HCT116 (cell line): ENCODE data around the gene BEGAIN. TPM values are rescaled to one million over a fixed set of nuclear protein-coding genes. Genes with fewer than 3 reads are reported as not detected.

Source experiments
- ATAC-seq: fragments of 200-7000 bp; cut with Tn5 transposase; 2 replicates; pipeline ENCODE4 v1.9.1; 2020; ENCODE audit warnings: mild to moderate bottlenecking, moderate library complexity
- BruUV-seq: library from RNA; stranded (reverse); fragments of 400-500 nt; replicated peaks from 2 replicates; lab custom pipeline; 2021; lab: Mats Ljungman, UMichigan
- CTCF ChIA-PET: fragments of 300-600 bp; sonication (Branson Sonifier 250); formaldehyde crosslinking; loops from one replicate; lab custom pipeline; 2021; ENCODE audit warnings: antibody characterized with exemption; lab: Charles Lee
- POLR2A ChIA-PET: fragments of 300-600, 350-600 bp; sonication (Branson Sonifier 250); formaldehyde crosslinking; loops from one replicate; lab custom pipeline; 2021; ENCODE audit warnings: antibody characterized with exemption; lab: Charles Lee
- RAD21 ChIA-PET, 2 experiments: fragments of 300-600 bp; sonication (Branson Sonifier 250); formaldehyde crosslinking; loops; one replicate each; lab custom pipeline; 2023; ENCODE audit warnings: low total read pairs in 2 of 2; ENCODE audit not compliant: uncharacterized antibody in 2 of 2, unreplicated experiment in 2 of 2, low non-redundant PET in 1 of 2; lab: Charles Lee
- DNase-seq: peaks from one replicate; pipeline ENCODE4 v3.0.0-alpha.2; 2010; ENCODE audit warnings: low read depth, low spot score
- H2AFZ ChIP-seq: fragments of 200-600 bp; shearing (Covaris generic), sonication (generic); 2 replicates; pipeline ENCODE4 v1.6.1; 2017; ENCODE audit warnings: low read depth, mixed run types, mixed read lengths, antibody characterized with exemption, low read length; ENCODE audit not compliant: poor library complexity, severe bottlenecking
- H3K27ac ChIP-seq: 2 replicates; pipeline ENCODE4 v1.5.1; 2012; ENCODE audit warnings: low read depth, low read length
- H3K27me3 ChIP-seq: fragments of 200-600 bp; sonication (generic); 2 replicates; pipeline ENCODE4 v1.6.1; 2016; ENCODE audit warnings: mixed run types, low read length, mixed read lengths; ENCODE audit not compliant: insufficient read depth
- H3K36me3 ChIP-seq, 2 experiments: fragments of 200-500 bp in 1 of 2; fragments of 200-600 bp in 1 of 2; sonication (Bioruptor generic) in 1 of 2; sonication (generic) in 1 of 2; 2 replicates each; pipeline versions ENCODE4 v1.5.1 to v1.6.1; 2014 to 2016; ENCODE audit warnings: low read length in 2 of 2, inconsistent platforms in 1 of 2, mixed read lengths in 1 of 2, mixed run types in 1 of 2; ENCODE audit not compliant: insufficient read depth in 2 of 2, control insufficient read depth in 1 of 2
- H3K4me1 ChIP-seq, 2 experiments: fragments of 200-600 bp in 1 of 2; sonication (generic) in 1 of 2; 2 replicates each; pipeline versions ENCODE4 v1.5.1 to v1.6.1; 2012 to 2017; ENCODE audit warnings: low read length in 2 of 2, inconsistent platforms in 1 of 2, mild to moderate bottlenecking in 1 of 2, mixed read lengths in 1 of 2, mixed run types in 1 of 2, moderate library complexity in 1 of 2; ENCODE audit not compliant: insufficient read depth in 2 of 2, control insufficient read depth in 1 of 2
- H3K4me2 ChIP-seq: fragments of 200-600 bp; sonication (generic); 2 replicates; pipeline ENCODE4 v1.6.1; 2017; ENCODE audit warnings: mixed run types, low read length, mixed read lengths
- H3K4me3 ChIP-seq, 2 experiments: fragments of 200-600 bp in 1 of 2; sonication (generic) in 1 of 2; replicated peaks in 1 of 2; 2 replicates each; pipeline ENCODE4 v1.5.1; 2011 to 2016; ENCODE audit warnings: low read length in 2 of 2, control low read depth in 1 of 2, low read depth in 1 of 2, mild to moderate bottlenecking in 1 of 2, mixed read lengths in 1 of 2, mixed run types in 1 of 2
- H3K79me2 ChIP-seq: fragments of 200-600 bp; sonication (generic); 2 replicates; pipeline ENCODE4 v1.6.1; 2017; ENCODE audit warnings: mild to moderate bottlenecking, mixed run types, low read length, moderate library complexity, mixed read lengths; ENCODE audit not compliant: insufficient read depth
- H3K9ac ChIP-seq: fragments of 200-600 bp; sonication (generic); 2 replicates; pipeline ENCODE4 v1.6.1; 2016; ENCODE audit warnings: low read length, mixed read lengths
- H3K9me2 ChIP-seq: fragments of 200-600 bp; sonication (generic), shearing (Covaris generic); 2 replicates; pipeline ENCODE4 v1.6.1; 2017; ENCODE audit warnings: mixed run types, mild to moderate bottlenecking, moderate library complexity; ENCODE audit not compliant: insufficient read depth
- H3K9me3 ChIP-seq, 2 experiments: fragments of 200-500 bp in 1 of 2; fragments of 200-600 bp in 1 of 2; sonication (Bioruptor generic) in 1 of 2; sonication (generic) in 1 of 2; 2 replicates each; pipeline ENCODE4 v1.6.1; 2014 to 2017; ENCODE audit warnings: low read length in 2 of 2, mixed read lengths in 2 of 2, inconsistent platforms in 1 of 2, low read depth in 1 of 2, mild to moderate bottlenecking in 1 of 2, mixed run types in 1 of 2, moderate library complexity in 1 of 2; ENCODE audit not compliant: control insufficient read depth in 1 of 2, insufficient read depth in 1 of 2
- H4K20me1 ChIP-seq: fragments of 200-600 bp; sonication (generic), shearing (Covaris generic); 2 replicates; pipeline ENCODE4 v1.6.1; 2017; ENCODE audit warnings: mixed run types, mild to moderate bottlenecking, moderate library complexity; ENCODE audit not compliant: insufficient read depth
- CBX3 ChIP-seq: IDR thresholded peaks from 2 replicates; pipeline ENCODE4 v1.6.1; 2012; ENCODE audit warnings: low read depth
- CEBPB ChIP-seq: IDR thresholded peaks from 2 replicates; pipeline ENCODE4 v1.6.1; 2012; ENCODE audit warnings: low read depth
- CTCF ChIP-seq, 3 experiments: fragments of 200-600 bp in 1 of 3; sonication (generic) in 1 of 3; IDR thresholded peaks in 2 of 3; conservative IDR thresholded peaks in 1 of 3; 2 replicates each; pipeline ENCODE4 v1.5.1; 2012 to 2017; ENCODE audit warnings: low read depth in 2 of 3, low read length in 2 of 3, antibody characterized with exemption in 1 of 3, borderline replicate concordance in 1 of 3, control low read depth in 1 of 3, mild to moderate bottlenecking in 1 of 3, mixed read lengths in 1 of 3, mixed run types in 1 of 3, moderate library complexity in 1 of 3; ENCODE audit not compliant: insufficient read depth in 1 of 3
- EGR1 ChIP-seq: IDR thresholded peaks from 2 replicates; pipeline ENCODE4 v1.6.1; 2012; ENCODE audit warnings: low read depth
- ELF1 ChIP-seq: IDR thresholded peaks from 2 replicates; pipeline ENCODE4 v1.6.1; 2012; ENCODE audit warnings: low read depth, borderline replicate concordance
- FOSL1 ChIP-seq: IDR thresholded peaks from 2 replicates; pipeline ENCODE4 v1.6.1; 2012; ENCODE audit warnings: low read depth
- JUND ChIP-seq: IDR thresholded peaks from 2 replicates; pipeline ENCODE4 v1.6.1; 2012
- POLR2A ChIP-seq: IDR thresholded peaks from 2 replicates; pipeline ENCODE4 v1.7.0; 2011; ENCODE audit warnings: borderline replicate concordance; ENCODE audit not compliant: insufficient read depth, insufficient read length; ENCODE audit errors: extremely low read depth
- POLR2AphosphoS5 ChIP-seq: IDR thresholded peaks from 2 replicates; pipeline ENCODE4 v1.6.1; 2011; ENCODE audit warnings: mild to moderate bottlenecking, low read depth, low read length, moderate library complexity
- RAD21 ChIP-seq: IDR thresholded peaks from 2 replicates; pipeline ENCODE4 v1.6.1; 2012; ENCODE audit warnings: low read depth, mild to moderate bottlenecking
- SIN3A ChIP-seq: IDR thresholded peaks from 2 replicates; pipeline ENCODE4 v1.6.1; 2012; ENCODE audit warnings: low read depth
- SP1 ChIP-seq: IDR thresholded peaks from 2 replicates; pipeline ENCODE4 v1.6.1; 2012; ENCODE audit warnings: low read depth
- SRF ChIP-seq: IDR thresholded peaks from 2 replicates; pipeline ENCODE4 v1.6.1; 2012; ENCODE audit warnings: low read depth
- TCF7L2 ChIP-seq: IDR thresholded peaks from 2 replicates; pipeline ENCODE4 v1.7.0; 2011; ENCODE audit warnings: borderline replicate concordance, inconsistent platforms; ENCODE audit not compliant: insufficient read depth, insufficient read length; ENCODE audit errors: extremely low read depth
- YY1 ChIP-seq: IDR thresholded peaks from 2 replicates; pipeline ENCODE4 v1.6.1; 2011; ENCODE audit warnings: low read length, low read depth, moderate library complexity, mild to moderate bottlenecking; ENCODE audit not compliant: insufficient replicate concordance; ENCODE audit errors: extremely low read depth
- ZFX ChIP-seq: fragments of 450-650 bp; IDR thresholded peaks from 2 replicates; pipeline ENCODE4 v1.6.1; 2017
- intact Hi-C: fragments of 100-400 bp; cut with micrococcal nuclease; formaldehyde crosslinking; loops from 2 replicates; pipeline ENCODE4 v1.10.0; 2022
- total RNA-seq: library from RNA; stranded (reverse); gene quantifications from one replicate; pipeline ENCODE4 v1.2.1, GENCODE V29; 2021; ENCODE audit not compliant: unreplicated experiment
- TF ChIP-seq, protein P1 (sequence below): IDR thresholded peaks from 2 replicates; pipeline ENCODE4 v1.6.1; 2012
- TF ChIP-seq, protein P2 (sequence below): IDR thresholded peaks from 2 replicates; pipeline ENCODE4 v1.6.1; 2011; ENCODE audit warnings: mild to moderate bottlenecking, low read length, moderate library complexity; ENCODE audit not compliant: insufficient replicate concordance; ENCODE audit errors: extremely low read depth

BEGAIN gene
- total RNA-seq, 1 experiment from 2014 or later, result 8.5 TPM

GRCh38 chr14:100623961-100624360 lies 36.7 kb upstream of the BEGAIN start:
- no peak for TF ChIP-seq CEBPB
- TF ChIP-seq SP1, result no peak
- no peak for TF ChIP-seq SIN3A
- no peak for TF ChIP-seq SRF
- no peak for TF ChIP-seq CBX3
- TF ChIP-seq POLR2A, result no peak
- Histone ChIP-seq H3K36me3 (no peaks in the 10 kb centered on the region), H3K27ac (no peak overlapping the region), H3K4me2 (no peak overlapping the region), H3K79me2 (no peaks in the 10 kb centered on the region), H4K20me1 (no peaks in the 10 kb centered on the region), H3K9ac (no peak overlapping the region), H3K4me3 (no peak overlapping the region), H2AFZ (no peak overlapping the region), H3K9me2 (no peaks in the 10 kb centered on the region), H3K9me3 (no peaks in the 10 kb centered on the region), H3K27me3 (no peaks in the 10 kb centered on the region), H3K4me1 (peaks cover 0 to 5% of the 10 kb centered on the region in 2 experiments; a peak in 1 of 4 replicates)
- DNase-seq (no peak), ATAC-seq (no peak)
- ChIA-PET POLR2A (interaction anchor here (0.6 kb wide), 1 partner anchor 78 kb away, joined by 3 read pairs; no protein-coding TSS in a partner anchor), RAD21 (no interaction called here), CTCF (no interaction called here)
- no TSS peak for BruUV-seq
- intact Hi-C loops, result no loop called here

GRCh38 chr14:100623557-100623956 lies 36.3 kb upstream of the BEGAIN start:
- TF ChIP-seq, protein P1, sequence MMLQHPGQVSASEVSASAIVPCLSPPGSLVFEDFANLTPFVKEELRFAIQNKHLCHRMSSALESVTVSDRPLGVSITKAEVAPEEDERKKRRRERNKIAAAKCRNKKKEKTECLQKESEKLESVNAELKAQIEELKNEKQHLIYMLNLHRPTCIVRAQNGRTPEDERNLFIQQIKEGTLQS, result no peak
- no peak for TF ChIP-seq TCF7L2
- TF ChIP-seq, protein P2, sequence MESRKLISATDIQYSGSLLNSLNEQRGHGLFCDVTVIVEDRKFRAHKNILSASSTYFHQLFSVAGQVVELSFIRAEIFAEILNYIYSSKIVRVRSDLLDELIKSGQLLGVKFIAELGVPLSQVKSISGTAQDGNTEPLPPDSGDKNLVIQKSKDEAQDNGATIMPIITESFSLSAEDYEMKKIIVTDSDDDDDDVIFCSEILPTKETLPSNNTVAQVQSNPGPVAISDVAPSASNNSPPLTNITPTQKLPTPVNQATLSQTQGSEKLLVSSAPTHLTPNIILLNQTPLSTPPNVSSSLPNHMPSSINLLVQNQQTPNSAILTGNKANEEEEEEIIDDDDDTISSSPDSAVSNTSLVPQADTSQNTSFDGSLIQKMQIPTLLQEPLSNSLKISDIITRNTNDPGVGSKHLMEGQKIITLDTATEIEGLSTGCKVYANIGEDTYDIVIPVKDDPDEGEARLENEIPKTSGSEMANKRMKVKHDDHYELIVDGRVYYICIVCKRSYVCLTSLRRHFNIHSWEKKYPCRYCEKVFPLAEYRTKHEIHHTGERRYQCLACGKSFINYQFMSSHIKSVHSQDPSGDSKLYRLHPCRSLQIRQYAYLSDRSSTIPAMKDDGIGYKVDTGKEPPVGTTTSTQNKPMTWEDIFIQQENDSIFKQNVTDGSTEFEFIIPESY, result no peak
- no peak for TF ChIP-seq POLR2AphosphoS5
- TF ChIP-seq ZFX, result no peak
- TF ChIP-seq CTCF (IDR thresholded peaks at IDR 0.05 in 2 of 3, conservative IDR thresholded peaks at IDR 0.05 in 1 of 3; ENCODE audit: borderline replicate concordance in 1 of 3, insufficient read depth in 1 of 3, low read depth in 2 of 3, low read length in 2 of 3), result no peak
- TF ChIP-seq POLR2A, result no peak
- no peak for TF ChIP-seq FOSL1
- TF ChIP-seq CBX3, result no peak
- TF ChIP-seq JUND, result no peak
- no peak for TF ChIP-seq EGR1
- TF ChIP-seq ELF1, result no peak
- no peak for TF ChIP-seq RAD21
- no peak for TF ChIP-seq YY1
- Histone ChIP-seq H3K4me2 (no peak overlapping the region), H3K9me2 (no peaks in the 10 kb centered on the region), H3K27me3 (no peaks in the 10 kb centered on the region), H3K9me3 (no peaks in the 10 kb centered on the region), H3K27ac (no peak overlapping the region), H3K4me1 (peaks cover 0 to 5% of the 10 kb centered on the region in 2 experiments; a peak in 1 of 4 replicates), H3K9ac (no peak overlapping the region), H3K79me2 (no peaks in the 10 kb centered on the region), H2AFZ (no peak overlapping the region), H3K36me3 (no peaks in the 10 kb centered on the region), H4K20me1 (no peaks in the 10 kb centered on the region), H3K4me3 (no peak overlapping the region)
- ChIA-PET CTCF (no interaction called here), RAD21 (no interaction called here), POLR2A (interaction anchor here (0.6 kb wide), 1 partner anchor 77 kb away, joined by 3 read pairs; no protein-coding TSS in a partner anchor)
- no TSS peak for BruUV-seq
- ATAC-seq (no peak), DNase-seq (no peak)
- intact Hi-C loops, result no loop called here
